ENCODE measurements around the gene RAB41.
A peak's percentile ranks its signal among the peaks of the same experiment; 100 is the strongest.

The RAB41 gene

GRCh38 chrX:70280573-70280972, 1.4 kb upstream of the RAB41 start:
- no peaks in the 10 kb centered on the region for H3K9me3 ChIP-seq (ENCODE audit: control insufficient read depth, insufficient read depth, low read depth, low read length)
- H3K4me1 ChIP-seq (ENCODE audit: control insufficient read depth, insufficient read depth, low read length), result no peaks in the 10 kb centered on the region
- POLR2A ChIA-PET, result no interaction called here
- TF ChIP-seq ZNF585B (tag by site-specific recombination; IDR thresholded peaks at IDR 0.05) (peak; percentile 21; the same call in 1 of the 2 replicates), HOXD13 (CRISPR knock-in tag; IDR thresholded peaks at IDR 0.05; ENCODE audit: borderline replicate concordance) (no peak), TSHZ1 (tag by site-specific recombination; IDR thresholded peaks at IDR 0.05; ENCODE audit: borderline replicate concordance) (no peak), KLF8 (tag by site-specific recombination; IDR thresholded peaks at IDR 0.05) (no peak), REST (tag by site-specific recombination; IDR thresholded peaks at IDR 0.05) (peak; percentile 81)
- no peak overlapping the region for H3K4me3 ChIP-seq (ENCODE audit: low read depth, low read length)
- H3K27ac ChIP-seq (ENCODE audit: extremely low read depth, low read depth, low read length), result no peak overlapping the region
- H3K36me3 ChIP-seq (ENCODE audit: control insufficient read depth in 2 of 2, insufficient read depth in 1 of 2, low read length in 2 of 2), result peaks cover under 1 to 18% of the 10 kb centered on the region in 2 experiments; a peak in 2 of 3 replicates
- CTCF ChIA-PET, result no interaction called here

- peaks cover 9 to 59% of the 10 kb centered on the region in 2 experiments for H3K36me3 ChIP-seq (ENCODE audit: control insufficient read depth in 2 of 2, insufficient read depth in 1 of 2, low read length in 2 of 2)
- TF ChIP-seq ZBTB48 (tag by site-specific recombination; IDR thresholded peaks at IDR 0.05) (peak; percentile 89), AEBP2 (tag by site-specific recombination; IDR thresholded peaks at IDR 0.05; ENCODE audit: borderline replicate concordance) (no peak)
- ChIA-PET POLR2A (interaction anchor here (0.6 to 1.5 kb wide), 10 partner anchors 10 to 156 kb away, joined by 3 to 9 read pairs (median 4); partner anchors contain the start of gene IGBP1), CTCF (interaction anchor here (0.6 to 1.6 kb wide), 5 partner anchors 11 to 811 kb away, joined by 3 to 7 read pairs (median 5); partner anchors contain the start of gene IGBP1)
- H3K4me3 ChIP-seq (ENCODE audit: low read depth, low read length), result peak overlapping the region; percentile 70
- no peak overlapping the region; the same call in 1 of the 2 replicates for H3K27ac ChIP-seq (ENCODE audit: extremely low read depth, low read depth, low read length)
- H3K9me3 ChIP-seq (ENCODE audit: control insufficient read depth, insufficient read depth, low read depth, low read length), result no peaks in the 10 kb centered on the region; the same call in 1 of the 2 replicates
- H3K4me1 ChIP-seq (ENCODE audit: control insufficient read depth, insufficient read depth, low read length), result peaks cover 7% of the 10 kb centered on the region; the same call in 1 of the 2 replicates
Measured at GRCh38 chrX:70289168-70289792, 7.3 kb downstream of the RAB41 start.

- H3K36me3 ChIP-seq (ENCODE audit: control insufficient read depth in 2 of 2, insufficient read depth in 1 of 2, low read length in 2 of 2), result peaks cover 15 to 56% of the 10 kb centered on the region in 2 experiments
- peak within 1 kb of the TSS; percentile 70 for H3K4me3 ChIP-seq (ENCODE audit: low read depth, low read length)
- peak within 1 kb of the TSS; percentile 55 for H3K27ac ChIP-seq (ENCODE audit: extremely low read depth, low read depth, low read length)
- H3K9me3 ChIP-seq (ENCODE audit: control insufficient read depth, insufficient read depth, low read depth, low read length), result no peaks in the 10 kb centered on the region; the same call in 1 of the 2 replicates
- peaks cover 7% of the 10 kb centered on the region; the same call in 1 of the 2 replicates for H3K4me1 ChIP-seq (ENCODE audit: control insufficient read depth, insufficient read depth, low read length)
- ChIA-PET CTCF (interaction anchor here (0.5 to 1.6 kb wide), 5 partner anchors 8 to 810 kb away, joined by 3 to 7 read pairs (median 3); partner anchors contain the start of genes IGBP1 and RAB41), POLR2A (interaction anchor here (0.6 to 1.5 kb wide), 13 partner anchors 10 to 174 kb away, joined by 3 to 9 read pairs (median 4); partner anchors contain the start of gene IGBP1)
- TF ChIP-seq ZBTB7A (tag by site-specific recombination; IDR thresholded peaks at IDR 0.05; ENCODE audit: low read depth), result 0 out of 2 replicates have a peak, but pooled peaks have one; percentile 30
- TF ChIP-seq ZNF544 (tag by site-specific recombination; IDR thresholded peaks at IDR 0.05), result no peak
- TF ChIP-seq ZBTB8A (tag by site-specific recombination; IDR thresholded peaks at IDR 0.05), result peak; percentile 51
- TF ChIP-seq ZFHX2 (tag by site-specific recombination; conservative IDR thresholded peaks at IDR 0.05), result 0 out of 2 replicates have a peak, but pooled peaks have one; percentile 12
- peak; percentile 50; the same call in 1 of the 2 replicates for TF ChIP-seq KLF9 (tag by site-specific recombination; IDR thresholded peaks at IDR 0.05; ENCODE audit: low read depth)
- no peak for TF ChIP-seq ZNF777 (tag by site-specific recombination; IDR thresholded peaks at IDR 0.05; ENCODE audit: borderline replicate concordance)
- peak; percentile 25; the same call in 1 of the 2 replicates for TF ChIP-seq ZNF76 (tag by site-specific recombination; IDR thresholded peaks at IDR 0.05; ENCODE audit: borderline replicate concordance, low read depth)
- peak; percentile 46; the same call in 1 of the 2 replicates for TF ChIP-seq ZXDB (tag by site-specific recombination; IDR thresholded peaks at IDR 0.05)
- TF ChIP-seq PATZ1 (tag by site-specific recombination; IDR thresholded peaks at IDR 0.05), result peak; percentile 38; the same call in 1 of the 2 replicates
Measured at GRCh38 chrX:70289793-70290770, 8.1 kb downstream of the RAB41 start, which contains the start of the genes KIF4A and PDZD11. Gene KIF4A, plus strand, starts transcription at chrX:70290104. Its CDS starts 355 bp downstream, at chrX:70290459. Gene PDZD11, minus strand, starts transcription at chrX:70289927. Its CDS starts 586 bp downstream, at chrX:70289341.

Measured in HEK293 (cell line).